GM23338 (cell line): ENCODE data around the gene CLCN6. TPM values are rescaled to one million over a fixed set of nuclear protein-coding genes. Genes with fewer than 3 reads are reported as not detected.

Experiments
- ATAC-seq: fragments of 200-7000 bp; cut with Tn5 transposase; 3 replicates; pipeline ENCODE4 v1.9.1; 2020
- DNase-seq: peaks from one replicate; pipeline ENCODE4 v3.0.0-alpha.2; 2015; ENCODE audit warnings: low spot score
- H2AFZ ChIP-seq: fragments of 200-600 bp; sonication (generic); 2 replicates; pipeline ENCODE4 v1.8.0; 2016; ENCODE audit warnings: antibody characterized with exemption, mild to moderate bottlenecking, moderate library complexity
- H3F3A ChIP-seq: fragments of 200-600 bp; sonication (generic); replicated peaks from 2 replicates; pipeline ENCODE4 v1.8.0; 2017; ENCODE audit warnings: antibody characterized with exemption, mixed run types, low read depth
- H3K27ac ChIP-seq: fragments of 200-600 bp; sonication (generic); 2 replicates; pipeline ENCODE4 v1.6.1; 2016; ENCODE audit warnings: low read depth
- H3K27me3 ChIP-seq: fragments of 200-600 bp; sonication (generic); 2 replicates; pipeline ENCODE4 v1.8.0; 2016; ENCODE audit warnings: mild to moderate bottlenecking, mixed run types, moderate library complexity; ENCODE audit not compliant: insufficient read depth
- H3K36me3 ChIP-seq: fragments of 200-600 bp; sonication (generic); 2 replicates; pipeline ENCODE4 v1.8.0; 2016; ENCODE audit warnings: mild to moderate bottlenecking; ENCODE audit not compliant: insufficient read depth
- H3K4me1 ChIP-seq: fragments of 200-600 bp; sonication (generic); 2 replicates; pipeline ENCODE4 v1.8.0; 2016; ENCODE audit warnings: mild to moderate bottlenecking, moderate library complexity; ENCODE audit not compliant: insufficient read depth
- H3K4me2 ChIP-seq: fragments of 200-600 bp; sonication (generic); 2 replicates; pipeline ENCODE4 v1.7.1; 2017; ENCODE audit warnings: mixed run types
- H3K4me3 ChIP-seq: fragments of 200-600 bp; sonication (generic); 2 replicates; pipeline ENCODE4 v1.6.1; 2016; ENCODE audit warnings: mixed run types
- H3K79me2 ChIP-seq: fragments of 200-600 bp; sonication (generic); replicated peaks from 2 replicates; pipeline ENCODE4 v1.8.0; 2017; ENCODE audit warnings: mild to moderate bottlenecking; ENCODE audit not compliant: insufficient read depth
- H3K9me2 ChIP-seq: fragments of 200-600 bp; sonication (generic); 2 replicates; pipeline ENCODE4 v1.8.0; 2017; ENCODE audit not compliant: insufficient read depth
- H4K20me1 ChIP-seq: fragments of 200-600 bp; sonication (generic); replicated peaks from 2 replicates; pipeline ENCODE4 v1.8.0; 2017; ENCODE audit warnings: mild to moderate bottlenecking; ENCODE audit not compliant: insufficient read depth
- H3K27ac Mint-ChIP-seq: 2 replicates; pipeline ENCODE4 v1.8.0; 2020; ENCODE audit warnings: inconsistent platforms, mild to moderate bottlenecking, moderate library complexity, mixed read lengths
- H3K27me3 Mint-ChIP-seq: 3 replicates; pipeline ENCODE4 v1.8.0; 2022; ENCODE audit warnings: low read depth, mild to moderate bottlenecking, moderate library complexity, mixed read lengths, inconsistent platforms; ENCODE audit not compliant: insufficient read depth, poor library complexity
- H3K36me3 Mint-ChIP-seq: 3 replicates; pipeline ENCODE4 v1.8.0; 2021; ENCODE audit warnings: low read depth, mild to moderate bottlenecking, inconsistent platforms, moderate library complexity, mixed read lengths
- H3K4me1 Mint-ChIP-seq: 3 replicates; pipeline ENCODE4 v1.8.0; 2020; ENCODE audit warnings: mild to moderate bottlenecking, inconsistent platforms, mixed read lengths
- H3K4me3 Mint-ChIP-seq: 3 replicates; pipeline ENCODE4 v1.8.0; 2021; ENCODE audit warnings: moderate library complexity, mild to moderate bottlenecking, inconsistent platforms, mixed read lengths
- H3K9me3 Mint-ChIP-seq: 3 replicates; pipeline ENCODE4 v1.8.0; 2020; ENCODE audit warnings: moderate library complexity, mild to moderate bottlenecking, inconsistent platforms, mixed read lengths
- CREB1 ChIP-seq: fragments of 250-450 bp; sonication (Bioruptor Pico); IDR thresholded peaks from 2 replicates; pipeline ENCODE4 v1.5.0; 2020; ENCODE audit warnings: low read depth, mild to moderate bottlenecking, moderate library complexity
- EZH2phosphoT487 ChIP-seq: fragments of 200-600 bp; sonication (generic); IDR thresholded peaks from one replicate; pipeline ENCODE4 v1.8.1; 2018; ENCODE audit warnings: antibody characterized with exemption; ENCODE audit not compliant: unreplicated experiment
- POLR2AphosphoS5 ChIP-seq: IDR thresholded peaks from 2 replicates; pipeline ENCODE4 v1.6.1; 2016; ENCODE audit warnings: antibody characterized with exemption, low read depth
- STAT1 ChIP-seq: IDR thresholded peaks from one replicate; pipeline ENCODE4 v1.6.1; 2016; ENCODE audit warnings: antibody characterized with exemption; ENCODE audit not compliant: unreplicated experiment
- ZNF331 ChIP-seq: fragments of 250-450 bp; sonication (Bioruptor Pico); IDR thresholded peaks from 2 replicates; pipeline ENCODE4 v1.5.0; 2020; ENCODE audit warnings: low read depth, mild to moderate bottlenecking, moderate library complexity
- polyA plus RNA-seq: library from polyadenylated mRNA; unstranded; fragments of >200 nt; fragmentation: Nextera tagmentation; extraction: Ambion mirVana; gene quantifications from 2 replicates; pipeline ENCODE4 v1.2.1, GENCODE V29; 2016
- total RNA-seq: library from RNA; depleted of rRNA; stranded (reverse); fragments of >200 nt; shearing (Covaris generic); gene quantifications from 2 replicates; pipeline ENCODE4 v1.2.3, GENCODE V29; 2014
- TF ChIP-seq, protein P1 (sequence below): IDR thresholded peaks from 2 replicates; pipeline ENCODE4 v1.6.1; 2016; ENCODE audit warnings: antibody characterized with exemption
- TF ChIP-seq, protein P2 (sequence below): fragments of 250-450 bp; sonication (Bioruptor Pico); IDR thresholded peaks from 2 replicates; pipeline ENCODE4 v1.5.0; 2020; ENCODE audit warnings: mild to moderate bottlenecking, moderate library complexity

Gene CLCN6
- total and polyA plus RNA-seq, 2 experiments from 2014 or later = 16.0 to 22.6 TPM

DNA sequence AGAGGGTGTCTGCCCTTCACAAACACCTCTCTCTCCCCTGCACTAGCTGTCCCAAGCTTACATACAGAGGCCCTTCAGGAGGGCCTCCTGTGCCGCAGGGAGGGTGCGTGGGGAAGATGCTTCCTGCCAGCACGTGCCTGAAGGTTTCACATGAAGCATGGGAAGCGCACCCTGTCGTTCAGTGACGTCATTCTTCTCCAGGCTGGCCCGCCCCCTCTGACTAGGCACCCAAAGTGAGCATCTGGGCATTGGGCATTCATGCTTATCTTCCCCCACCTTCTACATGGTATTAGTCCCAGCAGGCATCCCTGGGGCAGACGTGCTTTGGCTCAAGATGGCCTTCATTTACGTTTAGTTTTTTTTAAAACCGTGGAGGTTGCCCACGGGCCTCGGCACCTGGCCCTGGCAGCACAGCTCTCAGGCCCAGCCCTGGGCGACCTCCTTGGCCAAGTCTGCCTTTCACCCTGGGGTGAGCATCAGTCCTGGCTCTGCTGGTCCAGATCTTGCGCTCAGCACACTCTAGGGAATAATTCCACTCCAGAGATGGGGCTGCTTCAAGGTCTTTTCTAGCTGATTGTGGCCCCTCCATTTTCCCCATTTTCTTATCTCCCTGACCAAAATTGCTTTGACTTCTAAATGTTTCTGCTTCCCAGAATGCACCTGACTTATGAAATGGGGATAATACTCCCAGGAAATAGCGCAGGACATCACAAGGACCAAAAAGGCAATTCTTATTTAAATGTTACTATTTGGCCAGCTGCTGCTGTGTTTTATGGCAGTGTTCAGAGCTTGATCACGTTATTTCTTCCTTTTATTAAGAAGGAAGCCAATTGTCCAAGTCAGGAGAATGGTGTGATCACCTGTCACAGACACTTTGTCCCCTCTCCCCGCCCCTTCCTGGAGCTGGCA is 35.5 kb downstream of the CLCN6 start:
- Mint-ChIP-seq H3K4me3 (no peak overlapping the region), H3K9me3 (no peaks in the 10 kb centered on the region), H3K27ac (no peak overlapping the region), H3K4me1 (no peaks in the 10 kb centered on the region; the same call in 2 of the 3 replicates), H3K36me3 (peaks cover 74% of the 10 kb centered on the region), H3K27me3 (peaks cover 11% of the 10 kb centered on the region)
- Histone ChIP-seq H3K27me3 (no peaks in the 10 kb centered on the region), H3K4me1 (no peaks in the 10 kb centered on the region), H3K36me3 (peaks cover 57% of the 10 kb centered on the region), H3K79me2 (no peaks in the 10 kb centered on the region), H3K4me2 (no peak overlapping the region), H3K4me3 (no peak overlapping the region), H3F3A (peaks cover 30% of the 10 kb centered on the region), H2AFZ (no peak overlapping the region), H3K27ac (no peak overlapping the region), H4K20me1 (peaks cover 14% of the 10 kb centered on the region; the same call in 1 of the 2 replicates), H3K9me2 (no peaks in the 10 kb centered on the region)
- DNase-seq = no peak
- TF ChIP-seq, protein P1, sequence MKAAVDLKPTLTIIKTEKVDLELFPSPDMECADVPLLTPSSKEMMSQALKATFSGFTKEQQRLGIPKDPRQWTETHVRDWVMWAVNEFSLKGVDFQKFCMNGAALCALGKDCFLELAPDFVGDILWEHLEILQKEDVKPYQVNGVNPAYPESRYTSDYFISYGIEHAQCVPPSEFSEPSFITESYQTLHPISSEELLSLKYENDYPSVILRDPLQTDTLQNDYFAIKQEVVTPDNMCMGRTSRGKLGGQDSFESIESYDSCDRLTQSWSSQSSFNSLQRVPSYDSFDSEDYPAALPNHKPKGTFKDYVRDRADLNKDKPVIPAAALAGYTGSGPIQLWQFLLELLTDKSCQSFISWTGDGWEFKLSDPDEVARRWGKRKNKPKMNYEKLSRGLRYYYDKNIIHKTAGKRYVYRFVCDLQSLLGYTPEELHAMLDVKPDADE = no peak
- no peak for TF ChIP-seq CREB1 (CRISPR knock-in tag)
- no peak for TF ChIP-seq EZH2phosphoT487
- no peak for ATAC-seq

DNA sequence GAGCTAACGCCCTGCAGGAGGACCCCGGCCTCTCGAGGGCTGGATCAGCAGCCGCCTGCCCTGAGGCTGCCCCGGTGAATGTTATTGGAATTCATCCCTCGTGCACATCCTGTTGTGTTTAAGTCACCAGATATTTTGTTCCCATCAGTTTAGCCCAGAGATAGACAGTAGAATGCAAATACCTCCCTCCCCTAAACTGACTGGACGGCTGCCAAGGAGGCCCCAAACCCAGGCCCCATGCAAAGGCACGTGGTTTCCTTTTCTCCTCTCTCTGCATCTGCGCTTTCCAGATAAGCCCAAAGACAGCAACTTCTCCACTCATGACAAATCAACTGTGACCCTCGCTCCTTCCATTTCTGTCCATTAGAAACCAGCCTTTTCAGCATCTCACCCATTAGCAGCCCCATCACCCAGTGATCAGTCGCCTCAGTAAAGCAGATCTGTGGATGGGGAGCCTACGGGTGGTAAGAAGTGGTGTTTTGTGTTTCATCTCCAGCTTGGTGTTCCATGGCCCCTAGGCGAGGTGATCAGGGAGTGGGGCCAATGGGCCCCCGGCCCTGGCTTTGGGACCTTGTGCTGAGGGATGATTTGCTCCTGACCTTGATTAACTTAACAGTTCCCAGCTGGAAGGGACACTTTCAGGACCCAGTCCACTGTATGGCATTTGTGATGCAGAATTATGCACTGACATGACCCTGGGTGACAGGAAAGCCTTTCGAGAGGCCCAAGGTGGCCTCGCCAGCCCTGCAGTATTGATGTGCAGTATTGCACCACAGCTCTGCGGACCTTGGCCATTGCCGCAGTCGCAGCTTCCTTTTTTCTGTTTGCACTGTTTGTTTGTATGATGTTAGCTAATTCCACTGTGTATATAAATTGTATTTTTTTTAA is 36.4 kb downstream of the CLCN6 start:
- H3K4me3 ChIP-seq = no peak overlapping the region
- peaks cover 14% of the 10 kb centered on the region; the same call in 1 of the 2 replicates for H4K20me1 ChIP-seq
- no peak overlapping the region for H2AFZ ChIP-seq
- DNase-seq (no peak), ATAC-seq (no peak)
- H3K4me2 ChIP-seq = no peak overlapping the region
- no peak overlapping the region for H3K4me3 Mint-ChIP-seq
- H3K27ac Mint-ChIP-seq = no peak overlapping the region
- H3K36me3 Mint-ChIP-seq = peaks cover 68% of the 10 kb centered on the region
- no peaks in the 10 kb centered on the region for H3K79me2 ChIP-seq
- peaks cover 23% of the 10 kb centered on the region for H3F3A ChIP-seq
- no peaks in the 10 kb centered on the region for H3K27me3 ChIP-seq
- no peaks in the 10 kb centered on the region for H3K9me3 Mint-ChIP-seq
- H3K36me3 ChIP-seq = peaks cover 48% of the 10 kb centered on the region
- peaks cover 11% of the 10 kb centered on the region for H3K27me3 Mint-ChIP-seq
- H3K9me2 ChIP-seq = no peaks in the 10 kb centered on the region
- 0 out of 2 replicates have a peak overlapping the region, but pooled peaks have one; percentile 32 for H3K27ac ChIP-seq
- H3K4me1 Mint-ChIP-seq = no peaks in the 10 kb centered on the region; the same call in 2 of the 3 replicates
- no peaks in the 10 kb centered on the region for H3K4me1 ChIP-seq
- no peak for TF ChIP-seq STAT1
- TF ChIP-seq POLR2AphosphoS5 = no peak
- TF ChIP-seq CREB1 (CRISPR knock-in tag) = no peak
- TF ChIP-seq ZNF331 = no peak
- TF ChIP-seq, protein P2, sequence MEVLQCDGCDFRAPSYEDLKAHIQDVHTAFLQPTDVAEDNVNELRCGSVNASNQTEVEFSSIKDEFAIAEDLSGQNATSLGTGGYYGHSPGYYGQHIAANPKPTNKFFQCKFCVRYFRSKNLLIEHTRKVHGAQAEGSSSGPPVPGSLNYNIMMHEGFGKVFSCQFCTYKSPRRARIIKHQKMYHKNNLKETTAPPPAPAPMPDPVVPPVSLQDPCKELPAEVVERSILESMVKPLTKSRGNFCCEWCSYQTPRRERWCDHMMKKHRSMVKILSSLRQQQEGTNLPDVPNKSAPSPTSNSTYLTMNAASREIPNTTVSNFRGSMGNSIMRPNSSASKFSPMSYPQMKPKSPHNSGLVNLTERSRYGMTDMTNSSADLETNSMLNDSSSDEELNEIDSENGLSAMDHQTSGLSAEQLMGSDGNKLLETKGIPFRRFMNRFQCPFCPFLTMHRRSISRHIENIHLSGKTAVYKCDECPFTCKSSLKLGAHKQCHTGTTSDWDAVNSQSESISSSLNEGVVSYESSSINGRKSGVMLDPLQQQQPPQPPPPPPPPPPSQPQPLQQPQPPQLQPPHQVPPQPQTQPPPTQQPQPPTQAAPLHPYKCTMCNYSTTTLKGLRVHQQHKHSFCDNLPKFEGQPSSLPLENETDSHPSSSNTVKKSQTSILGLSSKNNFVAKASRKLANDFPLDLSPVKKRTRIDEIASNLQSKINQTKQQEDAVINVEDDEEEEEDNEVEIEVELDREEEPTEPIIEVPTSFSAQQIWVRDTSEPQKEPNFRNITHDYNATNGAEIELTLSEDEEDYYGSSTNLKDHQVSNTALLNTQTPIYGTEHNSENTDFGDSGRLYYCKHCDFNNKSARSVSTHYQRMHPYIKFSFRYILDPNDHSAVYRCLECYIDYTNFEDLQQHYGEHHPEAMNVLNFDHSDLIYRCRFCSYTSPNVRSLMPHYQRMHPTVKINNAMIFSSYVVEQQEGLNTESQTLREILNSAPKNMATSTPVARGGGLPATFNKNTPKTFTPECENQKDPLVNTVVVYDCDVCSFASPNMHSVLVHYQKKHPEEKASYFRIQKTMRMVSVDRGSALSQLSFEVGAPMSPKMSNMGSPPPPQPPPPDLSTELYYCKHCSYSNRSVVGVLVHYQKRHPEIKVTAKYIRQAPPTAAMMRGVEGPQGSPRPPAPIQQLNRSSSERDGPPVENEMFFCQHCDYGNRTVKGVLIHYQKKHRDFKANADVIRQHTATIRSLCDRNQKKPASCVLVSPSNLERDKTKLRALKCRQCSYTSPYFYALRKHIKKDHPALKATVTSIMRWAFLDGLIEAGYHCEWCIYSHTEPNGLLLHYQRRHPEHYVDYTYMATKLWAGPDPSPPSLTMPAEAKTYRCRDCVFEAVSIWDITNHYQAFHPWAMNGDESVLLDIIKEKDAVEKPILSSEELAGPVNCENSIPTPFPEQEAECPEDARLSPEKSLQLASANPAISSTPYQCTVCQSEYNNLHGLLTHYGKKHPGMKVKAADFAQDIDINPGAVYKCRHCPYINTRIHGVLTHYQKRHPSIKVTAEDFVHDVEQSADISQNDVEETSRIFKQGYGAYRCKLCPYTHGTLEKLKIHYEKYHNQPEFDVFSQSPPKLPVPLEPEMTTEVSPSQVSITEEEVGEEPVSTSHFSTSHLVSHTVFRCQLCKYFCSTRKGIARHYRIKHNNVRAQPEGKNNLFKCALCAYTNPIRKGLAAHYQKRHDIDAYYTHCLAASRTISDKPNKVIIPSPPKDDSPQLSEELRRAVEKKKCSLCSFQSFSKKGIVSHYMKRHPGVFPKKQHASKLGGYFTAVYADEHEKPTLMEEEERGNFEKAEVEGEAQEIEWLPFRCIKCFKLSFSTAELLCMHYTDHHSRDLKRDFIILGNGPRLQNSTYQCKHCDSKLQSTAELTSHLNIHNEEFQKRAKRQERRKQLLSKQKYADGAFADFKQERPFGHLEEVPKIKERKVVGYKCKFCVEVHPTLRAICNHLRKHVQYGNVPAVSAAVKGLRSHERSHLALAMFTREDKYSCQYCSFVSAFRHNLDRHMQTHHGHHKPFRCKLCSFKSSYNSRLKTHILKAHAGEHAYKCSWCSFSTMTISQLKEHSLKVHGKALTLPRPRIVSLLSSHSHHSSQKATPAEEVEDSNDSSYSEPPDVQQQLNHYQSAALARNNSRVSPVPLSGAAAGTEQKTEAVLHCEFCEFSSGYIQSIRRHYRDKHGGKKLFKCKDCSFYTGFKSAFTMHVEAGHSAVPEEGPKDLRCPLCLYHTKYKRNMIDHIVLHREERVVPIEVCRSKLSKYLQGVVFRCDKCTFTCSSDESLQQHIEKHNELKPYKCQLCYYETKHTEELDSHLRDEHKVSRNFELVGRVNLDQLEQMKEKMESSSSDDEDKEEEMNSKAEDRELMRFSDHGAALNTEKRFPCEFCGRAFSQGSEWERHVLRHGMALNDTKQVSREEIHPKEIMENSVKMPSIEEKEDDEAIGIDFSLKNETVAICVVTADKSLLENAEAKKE (CRISPR knock-in tag) = no peak
